ENCODE measurements around the gene TAPBPL. TPM values are rescaled to one million over a fixed set of nuclear protein-coding genes. Genes with fewer than 3 reads are reported as not detected.

TAPBPL gene
- polyA plus RNA-seq, 3 donors, result 89.3 to 145 (median 91.8) TPM

- Histone ChIP-seq H3K4me1 (ENCODE audit: control insufficient read depth in 1 of 2, insufficient read depth in 2 of 2, low read length in 2 of 2) (no peaks in the 10 kb centered on the region), H3K9ac (ENCODE audit: insufficient read depth, low read length, poor library complexity, severe bottlenecking) (no peak overlapping the region), H3K27me3 (ENCODE audit: control insufficient read depth in 2 of 2, insufficient read depth in 2 of 2, low read length in 2 of 2) (no peaks in the 10 kb centered on the region), H3K4me3 (replicated peaks in 1 of 3; ENCODE audit: low read depth in 2 of 3, low read length in 3 of 3) (no peak overlapping the region), H3K27ac (ENCODE audit: low read depth in 1 of 2, low read length in 2 of 2) (no peak overlapping the region), H3K36me3 (replicated peaks in 1 of 2; ENCODE audit: control insufficient read depth in 1 of 2, insufficient read depth in 2 of 2, low read length in 2 of 2) (no peaks in the 10 kb centered on the region), H2AFZ (ENCODE audit: insufficient read depth, low read depth, low read length, poor library complexity, severe bottlenecking) (no peak overlapping the region), H3K9me3 (replicated peaks in 1 of 2; ENCODE audit: control insufficient read depth in 1 of 2, insufficient read depth in 1 of 2, low read length in 2 of 2) (no peaks in the 10 kb centered on the region), H4K20me1 (ENCODE audit: insufficient read depth, low read length) (no peaks in the 10 kb centered on the region), H3K4me2 (replicated peaks; ENCODE audit: extremely low read depth, low read length, poor library complexity, severe bottlenecking) (no peak overlapping the region), H3K79me2 (ENCODE audit: insufficient read depth, low read length) (no peaks in the 10 kb centered on the region)
- Mint-ChIP-seq H3K36me3 (peaks cover 7 to 10% of the 10 kb centered on the region in 2 donors), H3K4me3 (no peak overlapping the region), H3K27me3 (ENCODE audit: low read depth in 3 of 3) (peaks cover 0 to 2% (median 2%) of the 10 kb centered on the region in 3 donors), H3K27ac (peak overlapping the region in 2 of 7 donors; percentile 8 to 58), H3K4me1 (no peaks in the 10 kb centered on the region), H3K9me3 (peaks cover 0 to 3% (median 0%) of the 10 kb centered on the region in 7 donors)
- intact Hi-C loops (cut with micrococcal nuclease), result no loop called here
- no peak for TF ChIP-seq CTCF (IDR thresholded peaks at IDR 0.05)
- 92% methylated on average over 4 of the region's 6 CpGs for WGBS (ENCODE audit: insufficient coverage)
- DNase-seq, result no peak
Observed at GRCh38 chr12:6405963-6406362, 45.9 kb upstream of the TAPBPL start.

GRCh38 chr12:6407236-6407954 lies 44.4 kb upstream of the TAPBPL start:
- no peaks in the 10 kb centered on the region for H3K36me3 ChIP-seq (replicated peaks in 1 of 2; ENCODE audit: control insufficient read depth in 1 of 2, insufficient read depth in 2 of 2, low read length in 2 of 2)
- WGBS (ENCODE audit: insufficient coverage), result 100% methylated on average over 3 of the region's 10 CpGs
- Mint-ChIP-seq H3K4me3 (no peak overlapping the region), H3K9me3 (peaks cover 0 to 3% (median 0%) of the 10 kb centered on the region in 7 donors), H3K36me3 (peaks cover 5% of the 10 kb centered on the region in 2 donors), H3K4me1 (no peaks in the 10 kb centered on the region), H3K27ac (no peak overlapping the region), H3K27me3 (ENCODE audit: low read depth in 3 of 3) (peaks cover 0 to 2% (median 2%) of the 10 kb centered on the region in 3 donors)
- H3K27ac ChIP-seq (ENCODE audit: low read depth in 1 of 2, low read length in 2 of 2), result no peak overlapping the region
- no peaks in the 10 kb centered on the region for H3K79me2 ChIP-seq (ENCODE audit: insufficient read depth, low read length)
- H3K27me3 ChIP-seq (ENCODE audit: control insufficient read depth in 2 of 2, insufficient read depth in 2 of 2, low read length in 2 of 2), result no peaks in the 10 kb centered on the region
- no peak overlapping the region for H3K9ac ChIP-seq (ENCODE audit: insufficient read depth, low read length, poor library complexity, severe bottlenecking)
- no peak for DNase-seq
- H2AFZ ChIP-seq (ENCODE audit: insufficient read depth, low read depth, low read length, poor library complexity, severe bottlenecking), result no peak overlapping the region
- no peaks in the 10 kb centered on the region for H3K4me1 ChIP-seq (ENCODE audit: control insufficient read depth in 1 of 2, insufficient read depth in 2 of 2, low read length in 2 of 2)
- TF ChIP-seq CTCF (IDR thresholded peaks at IDR 0.05), result no peak
- no peaks in the 10 kb centered on the region for H3K9me3 ChIP-seq (replicated peaks in 1 of 2; ENCODE audit: control insufficient read depth in 1 of 2, insufficient read depth in 1 of 2, low read length in 2 of 2)
- H3K4me3 ChIP-seq (replicated peaks in 1 of 3; ENCODE audit: low read depth in 2 of 3, low read length in 3 of 3), result no peak overlapping the region
- H4K20me1 ChIP-seq (ENCODE audit: insufficient read depth, low read length), result no peaks in the 10 kb centered on the region
- intact Hi-C loops (cut with micrococcal nuclease), result no loop called here
- no peak overlapping the region for H3K4me2 ChIP-seq (replicated peaks; ENCODE audit: extremely low read depth, low read length, poor library complexity, severe bottlenecking)
